Hepatocyte (in vitro differentiated cells): Measurements from ENCODE around the gene HHAT. TPM values are rescaled to one million over a fixed set of nuclear protein-coding genes. Genes with fewer than 3 reads are reported as not detected.

Experiments
- DNase-seq: peaks from one replicate; pipeline ENCODE4 v3.0.0-alpha.2; 2016; ENCODE audit warnings: low spot score
- H2AFZ ChIP-seq: fragments of 200-600 bp; sonication (generic); 2 replicates; pipeline ENCODE4 v1.6.0; 2016; ENCODE audit warnings: antibody characterized with exemption, mild to moderate bottlenecking
- H3K27ac ChIP-seq: fragments of 200-600 bp; sonication (generic); 2 replicates; pipeline ENCODE4 v1.5.1; 2016; ENCODE audit warnings: mild to moderate bottlenecking
- H3K27me3 ChIP-seq: fragments of 200-600 bp; sonication (generic); 2 replicates; pipeline ENCODE4 v1.6.1; 2016
- H3K36me3 ChIP-seq: fragments of 200-600 bp; sonication (generic); replicated peaks from 2 replicates; pipeline ENCODE4 v1.5.1; 2016; ENCODE audit warnings: low read depth; ENCODE audit not compliant: insufficient read depth
- H3K4me1 ChIP-seq: fragments of 200-600 bp; sonication (generic); 2 replicates; pipeline ENCODE4 v1.5.1; 2016; ENCODE audit warnings: mild to moderate bottlenecking, moderate library complexity; ENCODE audit not compliant: insufficient read depth
- H3K4me2 ChIP-seq: fragments of 200-600 bp; sonication (generic); 2 replicates; pipeline ENCODE4 v1.6.0; 2016
- H3K4me3 ChIP-seq: fragments of 200-600 bp; sonication (generic); 2 replicates; pipeline ENCODE4 v1.5.1; 2016; ENCODE audit warnings: mild to moderate bottlenecking
- H3K79me2 ChIP-seq: fragments of 200-600 bp; sonication (generic); 2 replicates; pipeline ENCODE4 v1.6.0; 2017; ENCODE audit warnings: mild to moderate bottlenecking
- H3K9me2 ChIP-seq: fragments of 200-600 bp; sonication (generic); replicated peaks from 2 replicates; pipeline ENCODE4 v1.6.0; 2017; ENCODE audit warnings: mild to moderate bottlenecking; ENCODE audit not compliant: insufficient read depth
- H3K9me3 ChIP-seq: fragments of 200-600 bp; sonication (generic); 2 replicates; pipeline ENCODE4 v1.5.1; 2016; ENCODE audit warnings: low read depth, mild to moderate bottlenecking
- H4K20me1 ChIP-seq: fragments of 200-600 bp; sonication (generic); 2 replicates; pipeline ENCODE4 v1.6.0; 2016; ENCODE audit warnings: mild to moderate bottlenecking; ENCODE audit not compliant: insufficient read depth, poor library complexity, severe bottlenecking
- CTCF ChIP-seq: fragments of 200-600 bp; sonication (generic); IDR thresholded peaks from 2 replicates; pipeline ENCODE4 v1.5.1; 2016; ENCODE audit warnings: antibody characterized with exemption, mild to moderate bottlenecking; ENCODE audit not compliant: poor library complexity
- EZH2 ChIP-seq: fragments of 200-600 bp; sonication (generic); IDR thresholded peaks from 2 replicates; pipeline ENCODE4 v1.6.1; 2016; ENCODE audit warnings: antibody characterized with exemption, mild to moderate bottlenecking, borderline replicate concordance
- EZH2phosphoT487 ChIP-seq: fragments of 200-600 bp; sonication (generic); IDR thresholded peaks from one replicate; pipeline ENCODE4 v1.6.1; 2018; ENCODE audit warnings: antibody characterized with exemption, mild to moderate bottlenecking, low read depth, moderate library complexity; ENCODE audit not compliant: unreplicated experiment, severe bottlenecking
- whole genome bisulfite sequencing: methylation state at CpG from one replicate; pipeline ENCODE4 v1.1.6; 2016; ENCODE audit warnings: low lambda C conversion rate; ENCODE audit errors: missing lambda C conversion rate; 5-methylcytosine and 5-hydroxymethylcytosine counted together
- polyA plus RNA-seq: library from polyadenylated mRNA; unstranded; fragments of >200 nt; fragmentation: Nextera tagmentation; extraction: Ambion mirVana; gene quantifications from 2 replicates; pipeline ENCODE4 v1.2.1, GENCODE V29; 2016
- total RNA-seq: library from RNA; depleted of rRNA; stranded (reverse); fragments of >200 nt; gene quantifications from 2 replicates; pipeline ENCODE4 v1.2.3, GENCODE V29; 2014

Gene HHAT
- total and polyA plus RNA-seq, 2 experiments from 2014 or later: 5.3 to 6.3 TPM

GRCh38 chr1:210620867-210621488, 292.3 kb downstream of the HHAT start:
- Histone ChIP-seq H3K27me3 (peaks cover 6% of the 10 kb centered on the region), H3K4me1 (no peaks in the 10 kb centered on the region), H3K79me2 (no peaks in the 10 kb centered on the region), H3K27ac (no peak overlapping the region), H3K36me3 (no peaks in the 10 kb centered on the region), H4K20me1 (no peaks in the 10 kb centered on the region), H3K4me3 (no peak overlapping the region), H3K4me2 (no peak overlapping the region), H3K9me3 (no peaks in the 10 kb centered on the region), H2AFZ (no peak overlapping the region), H3K9me2 (no peaks in the 10 kb centered on the region)
- TF ChIP-seq CTCF (no peak), EZH2phosphoT487 (no peak), EZH2 (no peak)
- DNase-seq: no peak
- WGBS: 82% methylated on average over 6 of the region's 6 CpGs

- H2AFZ ChIP-seq: no peak overlapping the region
- no peaks in the 10 kb centered on the region for H3K4me1 ChIP-seq
- TF ChIP-seq EZH2: no peak
- no peak for TF ChIP-seq EZH2phosphoT487
- TF ChIP-seq CTCF: no peak
- no peak overlapping the region for H3K4me3 ChIP-seq
- DNase-seq: no peak
- no peak overlapping the region for H3K27ac ChIP-seq
- WGBS: 81% methylated on average over 6 of the region's 6 CpGs
- no peaks in the 10 kb centered on the region for H3K36me3 ChIP-seq
- H4K20me1 ChIP-seq: no peaks in the 10 kb centered on the region
- no peak overlapping the region for H3K4me2 ChIP-seq
- no peaks in the 10 kb centered on the region for H3K9me2 ChIP-seq
- H3K79me2 ChIP-seq: no peaks in the 10 kb centered on the region
- no peaks in the 10 kb centered on the region for H3K9me3 ChIP-seq
- H3K27me3 ChIP-seq: peaks cover 6% of the 10 kb centered on the region
These were observed 293.0 kb downstream of the HHAT start for GRCh38 chr1:210621712-210622111.

- Histone ChIP-seq H3K4me1 (no peaks in the 10 kb centered on the region), H3K27ac (no peak overlapping the region), H2AFZ (no peak overlapping the region), H4K20me1 (no peaks in the 10 kb centered on the region), H3K4me3 (no peak overlapping the region), H3K36me3 (no peaks in the 10 kb centered on the region), H3K4me2 (no peak overlapping the region), H3K27me3 (peaks cover 9% of the 10 kb centered on the region), H3K79me2 (no peaks in the 10 kb centered on the region), H3K9me2 (no peaks in the 10 kb centered on the region), H3K9me3 (no peaks in the 10 kb centered on the region)
- WGBS: 54% methylated on average over 1 of the region's 1 CpG
- no peak for DNase-seq
- TF ChIP-seq EZH2phosphoT487 (no peak), CTCF (no peak), EZH2 (no peak)
These were observed 296.0 kb downstream of the HHAT start for GRCh38 chr1:210624722-210625121.
